H9 (cell line): ENCODE data around the gene EID1. TPM values are rescaled to one million over a fixed set of nuclear protein-coding genes. Genes with fewer than 3 reads are reported as not detected.
"Not testable (repeated sequence)": the region's sequence is repeated elsewhere in the genome, so short reads cannot be mapped to it uniquely, and the experiment has no call there.

Experiments used
- DNase-seq: peaks from one replicate; pipeline ENCODE4 v3.0.0-alpha.2; 2017
- H2AFZ ChIP-seq: one replicate; pipeline ENCODE4 v1.6.1; 2013; ENCODE audit warnings: mild to moderate bottlenecking, low read length, control low read depth, moderate library complexity
- H2AK5ac ChIP-seq: 2 replicates; pipeline ENCODE4 v1.6.1; 2013; ENCODE audit warnings: low read length, control low read depth, mixed read lengths; ENCODE audit not compliant: insufficient read length
- H2BK120ac ChIP-seq: one replicate; pipeline ENCODE4 v1.6.1; 2013; ENCODE audit warnings: low read depth, mild to moderate bottlenecking, low read length, control low read depth, inconsistent platforms; ENCODE audit not compliant: poor library complexity, severe bottlenecking
- H2BK12ac ChIP-seq: 2 replicates; pipeline ENCODE4 v1.6.1; 2013; ENCODE audit warnings: low read length, control low read depth, mixed read lengths, low read depth; ENCODE audit not compliant: insufficient read length
- H2BK15ac ChIP-seq: 2 replicates; pipeline ENCODE4 v1.6.1; 2013; ENCODE audit warnings: low read depth, low read length, control low read depth
- H2BK20ac ChIP-seq: one replicate; pipeline ENCODE4 v1.6.1; 2013; ENCODE audit warnings: low read depth, mild to moderate bottlenecking, low read length, control low read depth, inconsistent platforms; ENCODE audit not compliant: poor library complexity, severe bottlenecking
- H2BK5ac ChIP-seq: 2 replicates; pipeline ENCODE4 v1.6.1; 2013; ENCODE audit warnings: low read length, control low read depth, mixed read lengths; ENCODE audit not compliant: insufficient read length
- H3K14ac ChIP-seq: 2 replicates; pipeline ENCODE4 v1.6.1; 2013; ENCODE audit warnings: low read length, control low read depth; ENCODE audit not compliant: insufficient read depth
- H3K18ac ChIP-seq: 2 replicates; pipeline ENCODE4 v1.6.1; 2013; ENCODE audit warnings: low read depth, mild to moderate bottlenecking, mixed read lengths, low read length, control low read depth; ENCODE audit not compliant: insufficient read length
- H3K23ac ChIP-seq: 2 replicates; pipeline ENCODE4 v1.6.1; 2013; ENCODE audit warnings: low read length, control low read depth, mixed read lengths, low read depth; ENCODE audit not compliant: insufficient read length
- H3K23me2 ChIP-seq: 2 replicates; pipeline ENCODE4 v1.6.1; 2013; ENCODE audit warnings: low read depth, mild to moderate bottlenecking, mixed read lengths, low read length, control low read depth; ENCODE audit not compliant: insufficient read length, poor library complexity, severe bottlenecking
- H3K27ac ChIP-seq: 2 replicates; pipeline ENCODE4 v1.5.1; 2013; ENCODE audit warnings: low read length, control low read depth, mixed read lengths, low read depth; ENCODE audit not compliant: insufficient read length
- H3K27me3 ChIP-seq: 2 replicates; pipeline ENCODE4 v1.6.1; 2013; ENCODE audit warnings: low read length, control low read depth, inconsistent platforms; ENCODE audit not compliant: insufficient read depth
- H3K4ac ChIP-seq: 2 replicates; pipeline ENCODE4 v1.6.1; 2013; ENCODE audit warnings: low read depth, mild to moderate bottlenecking, control low read depth, inconsistent platforms, low read length, moderate library complexity
- H3K4me1 ChIP-seq: 2 replicates; pipeline ENCODE4 v1.6.1; 2013; ENCODE audit warnings: low read length, control low read depth, inconsistent platforms; ENCODE audit not compliant: insufficient read depth
- H3K4me2 ChIP-seq: 2 replicates; pipeline ENCODE4 v1.6.1; 2013; ENCODE audit warnings: low read length, control low read depth, mixed read lengths; ENCODE audit not compliant: insufficient read length, insufficient read depth
- H3K56ac ChIP-seq: 2 replicates; pipeline ENCODE4 v1.6.1; 2013; ENCODE audit warnings: low read depth, mild to moderate bottlenecking, mixed read lengths, low read length, control low read depth; ENCODE audit not compliant: insufficient read length
- H3K79me1 ChIP-seq: 2 replicates; pipeline ENCODE4 v1.6.1; 2013; ENCODE audit warnings: low read depth, mild to moderate bottlenecking, moderate library complexity, low read length, control low read depth, inconsistent platforms; ENCODE audit not compliant: insufficient read depth, poor library complexity, severe bottlenecking
- H3K79me2 ChIP-seq: 2 replicates; pipeline ENCODE4 v1.6.1; 2013; ENCODE audit warnings: low read length, control low read depth, inconsistent platforms; ENCODE audit not compliant: insufficient read depth
- H3K9ac ChIP-seq: 2 replicates; pipeline ENCODE4 v1.6.1; 2013; ENCODE audit warnings: low read length, control low read depth, mixed read lengths; ENCODE audit not compliant: insufficient read length; ENCODE audit errors: extremely low read depth
- H3K9me3 ChIP-seq: one replicate; pipeline ENCODE4 v1.6.1; 2013; ENCODE audit warnings: low read depth, low read length, inconsistent platforms; ENCODE audit not compliant: control insufficient read depth
- H3T11ph ChIP-seq: one replicate; pipeline ENCODE4 v1.6.1; 2013; ENCODE audit warnings: mild to moderate bottlenecking, low read length, control low read depth, inconsistent platforms
- H4K20me1 ChIP-seq: one replicate; pipeline ENCODE4 v1.6.1; 2013; ENCODE audit not compliant: control insufficient read depth, insufficient read length, insufficient read depth
- H4K5ac ChIP-seq: 2 replicates; pipeline ENCODE4 v1.6.1; 2013; ENCODE audit warnings: low read depth, mild to moderate bottlenecking, mixed read lengths, low read length, control low read depth; ENCODE audit not compliant: insufficient read length
- H4K8ac ChIP-seq: replicated peaks from 2 replicates; pipeline ENCODE4 v1.6.1; 2013; ENCODE audit warnings: low read length, control low read depth, mixed read lengths, low read depth; ENCODE audit not compliant: insufficient read length
- H4K91ac ChIP-seq: 2 replicates; pipeline ENCODE4 v1.6.1; 2013; ENCODE audit warnings: low read depth, mild to moderate bottlenecking, moderate library complexity, mixed read lengths, low read length, control low read depth; ENCODE audit not compliant: insufficient read length
- H3K27ac Mint-ChIP-seq, 3 experiments: 2 replicates in 2 of 3; 3 replicates in 1 of 3; pipeline ENCODE4 v1.8.0; 2020 to 2021; ENCODE audit warnings: mixed read lengths in 3 of 3, mild to moderate bottlenecking in 1 of 3, moderate library complexity in 1 of 3
- H3K27me3 Mint-ChIP-seq: 2 replicates; pipeline ENCODE4 v1.8.0; 2021; ENCODE audit warnings: low read depth, mild to moderate bottlenecking, moderate library complexity, mixed read lengths
- H3K36me3 Mint-ChIP-seq, 3 experiments: 2 replicates in 2 of 3; 3 replicates in 1 of 3; pipeline ENCODE4 v1.8.0; 2020 to 2021; ENCODE audit warnings: low read depth in 3 of 3, mixed read lengths in 3 of 3; ENCODE audit not compliant: insufficient read depth in 1 of 3
- H3K4me1 Mint-ChIP-seq, 2 experiments: 2 replicates each; pipeline ENCODE4 v1.8.0; 2020; ENCODE audit warnings: mixed read lengths in 2 of 2
- H3K4me3 Mint-ChIP-seq, 2 experiments: 2 replicates in 1 of 2; 3 replicates in 1 of 2; pipeline ENCODE4 v1.8.0; 2020 to 2021; ENCODE audit warnings: mild to moderate bottlenecking in 2 of 2, mixed read lengths in 2 of 2, moderate library complexity in 1 of 2
- H3K9me3 Mint-ChIP-seq, 2 experiments: 2 replicates in 1 of 2; 3 replicates in 1 of 2; pipeline ENCODE4 v1.8.0; 2020; ENCODE audit warnings: mild to moderate bottlenecking in 2 of 2, mixed read lengths in 2 of 2, moderate library complexity in 1 of 2
- WGBS: extraction: QIAGEN DNeasy Blood & Tissue Kit; methylation state at CpG from one replicate; pipeline ENCODE4 v1.1.7; 2013; ENCODE audit warnings: missing lambda C conversion rate, low lambda C conversion rate, mixed read lengths; ENCODE audit not compliant: insufficient read length; ENCODE audit errors: extremely low coverage; 5-methylcytosine and 5-hydroxymethylcytosine counted together
- total RNA-seq: library from RNA; stranded (reverse); gene quantifications from 2 replicates; pipeline ENCODE4 v1.2.1, GENCODE V29; 2021
- TF ChIP-seq, protein P1 (sequence below): fragments of 200-600 bp; sonication (generic); conservative IDR thresholded peaks from 3 replicates; pipeline ENCODE4 v1.8.0; 2021; ENCODE audit warnings: antibody characterized with exemption, mild to moderate bottlenecking

EID1 gene
- total RNA-seq, 1 experiment from 2014 or later = 113 TPM

- Histone ChIP-seq H2AK5ac (no peak overlapping the region), H2BK5ac (no peak overlapping the region), H3K4ac (no peak overlapping the region), H2BK120ac (no peak overlapping the region), H4K20me1 (no peaks in the 10 kb centered on the region), H4K5ac (no peak overlapping the region), H3K14ac (no peak overlapping the region), H3K23me2 (no peaks in the 10 kb centered on the region), H3K4me1 (peaks cover 5% of the 10 kb centered on the region; the same call in 1 of the 2 replicates), H3K23ac (no peak overlapping the region), H2BK20ac (no peak overlapping the region), H2BK12ac (no peak overlapping the region), H3K56ac (no peak overlapping the region), H3K9me3 (no peaks in the 10 kb centered on the region), H3K4me2 (no peak overlapping the region), H2AFZ (no peak overlapping the region), H3K18ac (no peak overlapping the region), H3K79me2 (no peaks in the 10 kb centered on the region), H2BK15ac (no peak overlapping the region), H3T11ph (no peak overlapping the region), H3K9ac (no peak overlapping the region), H3K27me3 (no peaks in the 10 kb centered on the region), H4K8ac (no peak overlapping the region), H4K91ac (no peak overlapping the region), H3K27ac (no peak overlapping the region), H3K79me1 (no peaks in the 10 kb centered on the region)
- no peaks in the 10 kb centered on the region for H3K36me3 Mint-ChIP-seq
- peaks cover 2% of the 10 kb centered on the region; the same call in 1 of the 2 replicates for H3K27me3 Mint-ChIP-seq
- TF ChIP-seq, protein P1, sequence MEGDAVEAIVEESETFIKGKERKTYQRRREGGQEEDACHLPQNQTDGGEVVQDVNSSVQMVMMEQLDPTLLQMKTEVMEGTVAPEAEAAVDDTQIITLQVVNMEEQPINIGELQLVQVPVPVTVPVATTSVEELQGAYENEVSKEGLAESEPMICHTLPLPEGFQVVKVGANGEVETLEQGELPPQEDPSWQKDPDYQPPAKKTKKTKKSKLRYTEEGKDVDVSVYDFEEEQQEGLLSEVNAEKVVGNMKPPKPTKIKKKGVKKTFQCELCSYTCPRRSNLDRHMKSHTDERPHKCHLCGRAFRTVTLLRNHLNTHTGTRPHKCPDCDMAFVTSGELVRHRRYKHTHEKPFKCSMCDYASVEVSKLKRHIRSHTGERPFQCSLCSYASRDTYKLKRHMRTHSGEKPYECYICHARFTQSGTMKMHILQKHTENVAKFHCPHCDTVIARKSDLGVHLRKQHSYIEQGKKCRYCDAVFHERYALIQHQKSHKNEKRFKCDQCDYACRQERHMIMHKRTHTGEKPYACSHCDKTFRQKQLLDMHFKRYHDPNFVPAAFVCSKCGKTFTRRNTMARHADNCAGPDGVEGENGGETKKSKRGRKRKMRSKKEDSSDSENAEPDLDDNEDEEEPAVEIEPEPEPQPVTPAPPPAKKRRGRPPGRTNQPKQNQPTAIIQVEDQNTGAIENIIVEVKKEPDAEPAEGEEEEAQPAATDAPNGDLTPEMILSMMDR = no peak
- no peak for DNase-seq
- H3K4me3 Mint-ChIP-seq = no peak overlapping the region
- H3K9me3 Mint-ChIP-seq = no peaks in the 10 kb centered on the region; a peak in 1 of 5 replicates
- H3K4me1 Mint-ChIP-seq = peaks cover 17 to 18% of the 10 kb centered on the region in 2 experiments
- no peak overlapping the region for H3K27ac Mint-ChIP-seq
Measured at GRCh38 chr15:48851956-48852355, 26.0 kb upstream of the EID1 start.

- H2BK12ac ChIP-seq, H3K14ac ChIP-seq, H3K9me3 Mint-ChIP-seq, H3K27me3 Mint-ChIP-seq, H3K56ac ChIP-seq, H3K36me3 Mint-ChIP-seq, H3K4me2 ChIP-seq, H3K27me3 ChIP-seq, H3K4me1 ChIP-seq, H4K20me1 ChIP-seq, H2AK5ac ChIP-seq, H3T11ph ChIP-seq, H3K79me2 ChIP-seq, H3K27ac Mint-ChIP-seq, H3K9ac ChIP-seq, H4K5ac ChIP-seq, H3K23me2 ChIP-seq, H3K4me3 Mint-ChIP-seq, H3K27ac ChIP-seq, H2AFZ ChIP-seq, H4K91ac ChIP-seq, H2BK15ac ChIP-seq, H3K79me1 ChIP-seq, H3K4ac ChIP-seq, H3K9me3 ChIP-seq, H3K23ac ChIP-seq, DNase-seq, H2BK5ac ChIP-seq, H2BK20ac ChIP-seq, H3K18ac ChIP-seq, H2BK120ac ChIP-seq, H4K8ac ChIP-seq: not testable (repeated sequence)
- no CpG with 5 or more reads among the region's 3 CpGs for WGBS
- peaks cover 20 to 32% of the 10 kb centered on the region in 2 experiments for H3K4me1 Mint-ChIP-seq
Measured at GRCh38 chr15:48854434-48854833, 23.5 kb upstream of the EID1 start.
